Measurements from ENCODE around the gene PPP5C.
"Not testable (repeated sequence)": the region's sequence is repeated elsewhere in the genome, so short reads cannot be mapped to it uniquely, and the experiment has no call there.

Gene PPP5C

DNA sequence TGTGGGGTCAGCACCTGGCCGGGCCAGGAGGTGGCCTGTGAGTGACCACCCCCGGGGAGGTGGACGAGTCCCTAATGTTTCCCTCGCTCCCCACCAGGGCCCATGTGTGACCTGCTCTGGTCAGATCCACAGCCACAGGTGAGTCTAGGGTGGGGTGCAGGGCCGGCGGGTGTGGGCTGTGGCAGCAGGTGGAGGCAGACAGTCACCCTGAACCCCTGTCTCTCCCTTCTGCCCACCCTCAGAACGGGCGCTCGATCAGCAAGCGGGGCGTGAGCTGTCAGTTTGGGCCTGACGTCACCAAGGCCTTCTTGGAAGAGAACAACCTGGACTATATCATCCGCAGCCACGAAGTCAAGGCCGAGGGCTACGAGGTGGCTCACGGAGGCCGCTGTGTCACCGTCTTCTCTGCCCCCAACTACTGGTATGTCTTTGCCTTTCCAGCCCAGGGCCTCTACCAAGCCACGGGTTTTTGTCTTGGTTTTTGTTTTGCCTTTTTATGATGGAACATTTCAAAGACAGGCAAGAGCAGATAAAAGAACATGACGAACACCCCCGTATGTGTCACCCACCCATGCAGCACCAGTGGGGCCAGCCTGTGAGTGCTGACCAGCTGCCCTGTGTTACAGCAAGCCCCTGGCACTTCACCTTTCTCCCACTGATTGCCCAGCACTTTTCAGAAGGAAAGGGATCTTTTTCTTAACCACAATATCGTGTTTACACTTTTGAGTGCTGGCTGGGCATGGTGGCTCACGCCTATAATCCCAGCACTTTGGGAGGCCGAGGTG, 41.6 kb downstream of the PPP5C start:
- no peak for DNase-seq

DNA sequence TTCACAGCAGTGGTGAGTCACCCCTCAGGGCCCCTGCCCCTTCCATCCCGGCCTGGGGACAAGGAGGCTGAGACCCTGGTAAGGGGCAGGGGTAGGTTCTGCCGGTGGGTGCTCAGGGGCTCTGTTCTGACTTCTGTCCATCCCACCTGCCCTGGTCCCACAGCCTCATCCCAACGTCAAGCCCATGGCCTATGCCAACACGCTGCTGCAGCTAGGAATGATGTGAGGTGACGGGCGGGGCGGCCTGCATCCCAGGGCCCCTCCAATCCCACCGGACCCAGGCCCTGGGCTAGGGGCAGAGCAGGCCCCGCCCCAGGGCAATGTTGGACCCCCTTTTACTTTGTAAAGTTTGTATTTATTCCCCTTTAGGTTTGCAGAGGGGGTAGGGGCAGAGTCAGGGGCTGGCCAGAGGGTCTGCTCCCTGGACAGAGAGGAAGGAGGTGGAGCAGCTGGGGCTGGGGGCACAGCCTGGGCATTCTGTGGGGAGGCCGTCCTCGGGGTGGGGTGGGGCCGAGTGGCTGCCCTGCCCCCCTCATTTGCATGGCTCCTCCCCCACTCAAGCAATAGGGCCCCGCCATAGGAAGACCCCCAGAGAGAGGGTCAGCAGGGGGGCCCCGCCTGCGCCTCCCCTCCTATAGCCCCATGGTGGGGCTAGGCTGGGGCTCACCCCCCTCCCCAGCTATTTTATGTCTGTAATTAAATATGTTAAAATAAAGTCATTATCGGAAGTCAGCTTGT, 43.4 kb downstream of the PPP5C start:
- no peak for DNase-seq

DNA sequence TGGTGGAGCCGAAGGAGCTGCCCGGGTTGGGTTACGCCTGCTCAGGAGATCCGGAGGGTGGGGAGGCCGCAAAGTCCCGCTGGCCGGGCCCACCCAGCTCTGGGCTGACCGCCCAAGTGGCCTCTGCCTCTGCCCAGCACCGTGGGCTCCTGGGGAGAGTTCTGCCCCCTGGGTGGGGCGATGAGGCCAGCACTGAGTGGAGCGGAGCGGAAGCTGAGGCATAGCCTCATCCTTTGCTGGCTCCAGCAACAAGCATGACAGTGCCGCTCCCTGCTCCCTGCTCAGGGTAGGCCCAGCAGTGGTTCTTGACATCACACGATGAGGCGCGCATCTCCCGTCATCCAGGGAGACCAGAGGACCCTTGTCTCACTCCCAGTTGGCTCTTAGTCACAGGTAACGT, 44.0 kb downstream of the PPP5C start:
- DNase-seq, result no peak

DNA sequence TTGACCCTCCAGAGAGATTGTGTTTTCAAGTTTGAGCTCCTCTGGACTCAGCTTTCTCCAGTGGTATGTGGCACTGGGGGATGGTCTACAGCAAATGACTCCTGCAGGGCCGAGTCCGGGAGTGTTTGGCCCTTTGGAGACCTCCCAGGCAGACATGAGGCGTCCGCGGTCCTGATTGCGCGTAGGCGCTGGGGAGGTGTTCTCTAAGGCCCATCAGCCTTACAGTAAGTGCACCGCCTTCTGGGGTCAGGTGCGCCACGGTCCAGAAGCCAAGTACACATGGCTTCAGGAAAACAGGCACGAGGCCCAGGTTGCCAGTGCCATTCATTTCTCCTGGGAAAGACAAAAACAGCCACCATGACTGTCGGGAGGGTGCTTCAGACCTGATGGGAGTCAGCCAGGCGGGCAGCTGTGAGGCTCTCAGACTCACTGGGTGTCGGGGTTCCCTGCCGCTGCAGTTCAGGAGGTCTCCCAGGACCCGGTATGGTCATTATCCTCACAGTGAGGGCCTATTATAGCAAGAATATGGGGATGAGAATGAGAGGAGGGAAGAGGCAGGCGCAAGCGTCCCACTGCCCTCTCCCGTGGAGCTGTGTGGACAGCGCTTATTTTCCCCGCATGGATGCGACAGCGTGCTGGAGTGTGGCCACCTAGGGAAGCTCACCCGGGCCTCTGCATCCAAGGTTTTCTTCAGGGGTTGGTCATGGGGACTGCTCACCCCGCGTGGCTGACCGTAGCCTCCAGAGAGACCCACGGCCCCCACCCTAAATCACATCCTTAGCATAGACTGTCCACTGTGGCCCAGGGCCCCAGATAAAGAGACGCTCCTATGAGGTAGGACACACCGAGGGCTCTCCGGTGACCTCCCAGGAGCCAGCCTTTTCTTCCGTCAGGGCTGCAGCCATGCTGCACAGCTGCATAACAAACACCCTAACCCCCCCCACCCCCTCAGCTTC, 44.7 kb downstream of the PPP5C start:
- DNase-seq, result no peak

DNA sequence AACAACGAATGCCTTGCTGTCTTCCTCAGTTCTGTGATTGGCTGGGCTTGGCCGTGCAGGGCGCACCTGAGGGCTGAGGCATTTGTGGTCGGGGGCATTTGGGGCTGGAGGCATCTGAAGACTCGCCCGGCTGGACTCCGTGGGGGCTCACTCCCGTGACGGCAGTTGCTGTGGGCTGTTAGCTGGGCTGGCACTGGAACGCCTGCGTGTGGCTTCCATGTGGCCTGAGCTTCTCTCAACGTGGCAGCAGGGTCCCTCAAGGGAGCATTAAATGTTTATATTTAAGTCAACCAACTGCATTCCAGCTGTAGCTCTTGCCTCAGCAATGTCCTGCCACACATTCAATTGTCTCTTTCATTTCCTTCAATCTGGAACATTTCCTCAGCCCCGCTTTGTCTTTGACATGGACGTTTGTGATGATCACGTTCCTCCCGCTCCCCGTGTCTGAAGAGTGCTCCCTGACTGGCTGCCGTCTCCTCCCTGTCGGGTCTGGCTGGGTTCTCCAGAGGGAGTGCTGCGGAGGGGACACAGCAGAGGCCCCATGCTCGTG, 45.4 kb downstream of the PPP5C start:
- DNase-seq, result no peak

DNA sequence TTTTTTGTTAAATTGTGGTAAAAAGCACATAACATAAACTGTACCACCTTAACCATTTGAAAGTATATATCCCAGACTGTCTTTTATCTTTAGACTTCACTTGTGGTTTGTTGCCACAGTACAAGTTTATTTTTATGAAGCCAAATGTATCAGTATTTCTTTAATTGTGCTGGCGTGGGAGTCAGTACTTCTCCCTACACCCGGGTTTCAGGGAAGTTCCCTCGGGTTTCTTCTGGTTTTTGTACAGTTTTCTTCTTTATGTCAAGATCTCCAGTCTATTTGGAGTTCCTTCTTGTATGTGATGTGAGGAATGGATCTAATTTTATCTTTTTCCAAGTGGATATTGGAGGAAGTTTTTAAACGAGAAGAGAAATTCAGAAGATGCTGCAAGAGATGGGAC, 46.0 kb downstream of the PPP5C start:
- no peak for DNase-seq

DNA sequence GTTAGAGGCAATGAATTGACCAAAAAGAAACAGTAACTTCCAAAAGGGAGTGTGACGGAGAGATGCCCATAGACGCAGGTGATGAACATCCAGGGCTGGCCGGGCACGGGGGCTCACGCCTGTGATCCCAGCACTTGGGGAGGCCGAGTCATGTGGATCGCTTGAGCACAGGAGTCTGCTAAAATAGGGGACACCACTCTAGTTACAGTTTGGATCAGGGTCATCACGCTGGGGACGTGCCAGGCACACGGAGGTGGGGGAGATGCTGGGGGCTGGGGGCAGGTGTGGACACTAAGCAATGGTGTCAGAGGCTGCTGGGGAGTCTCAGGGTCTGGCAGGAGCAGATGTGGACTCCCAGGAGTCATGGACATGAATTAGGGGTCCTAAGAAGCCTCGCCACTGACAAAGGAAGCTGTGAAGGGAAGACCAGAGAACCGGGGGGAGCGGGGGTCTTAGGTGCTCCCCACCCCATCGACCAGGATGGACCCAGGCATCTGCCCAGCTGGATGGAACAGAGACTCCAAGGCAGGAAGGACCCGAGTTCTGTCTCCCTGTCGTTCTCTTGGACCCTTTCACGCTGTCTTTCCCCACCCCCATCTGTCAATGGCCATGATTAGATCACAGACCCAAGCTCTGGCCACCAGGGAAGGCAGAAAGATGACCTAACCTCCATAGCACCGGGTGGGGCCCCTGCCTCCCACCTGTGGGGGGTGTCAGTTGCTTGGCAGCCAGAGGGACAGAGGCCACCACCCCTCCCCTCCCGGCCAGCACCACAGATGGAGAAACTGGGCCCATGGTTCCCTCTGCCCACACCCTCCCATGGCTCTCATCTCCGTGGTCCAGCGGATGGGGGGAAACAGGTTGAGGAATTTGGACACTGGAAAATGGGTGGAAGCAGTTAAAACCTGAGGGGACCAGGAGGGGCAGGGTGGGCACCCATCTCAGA, 46.8 kb downstream of the PPP5C start:
- no peak for DNase-seq

DNA sequence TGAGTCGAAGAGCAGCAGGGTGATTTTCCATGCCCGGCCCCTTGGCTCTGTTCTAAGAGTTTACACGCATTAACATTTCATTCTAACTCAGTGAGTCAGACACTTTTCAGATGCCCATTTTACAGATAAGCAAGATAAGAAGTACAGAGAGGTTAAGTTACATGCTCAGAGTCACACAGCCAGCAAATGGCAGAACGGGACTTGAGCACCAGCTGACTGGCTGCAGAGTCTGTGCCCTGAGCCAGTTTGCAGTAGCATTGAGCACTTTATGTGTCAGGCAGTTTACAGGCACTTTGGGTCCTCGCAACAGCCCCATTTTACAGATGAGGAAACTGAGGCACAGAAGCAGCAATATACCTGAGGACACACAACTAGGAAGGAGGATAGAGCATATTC, 47.5 kb downstream of the PPP5C start:
- no peak for DNase-seq

DNA sequence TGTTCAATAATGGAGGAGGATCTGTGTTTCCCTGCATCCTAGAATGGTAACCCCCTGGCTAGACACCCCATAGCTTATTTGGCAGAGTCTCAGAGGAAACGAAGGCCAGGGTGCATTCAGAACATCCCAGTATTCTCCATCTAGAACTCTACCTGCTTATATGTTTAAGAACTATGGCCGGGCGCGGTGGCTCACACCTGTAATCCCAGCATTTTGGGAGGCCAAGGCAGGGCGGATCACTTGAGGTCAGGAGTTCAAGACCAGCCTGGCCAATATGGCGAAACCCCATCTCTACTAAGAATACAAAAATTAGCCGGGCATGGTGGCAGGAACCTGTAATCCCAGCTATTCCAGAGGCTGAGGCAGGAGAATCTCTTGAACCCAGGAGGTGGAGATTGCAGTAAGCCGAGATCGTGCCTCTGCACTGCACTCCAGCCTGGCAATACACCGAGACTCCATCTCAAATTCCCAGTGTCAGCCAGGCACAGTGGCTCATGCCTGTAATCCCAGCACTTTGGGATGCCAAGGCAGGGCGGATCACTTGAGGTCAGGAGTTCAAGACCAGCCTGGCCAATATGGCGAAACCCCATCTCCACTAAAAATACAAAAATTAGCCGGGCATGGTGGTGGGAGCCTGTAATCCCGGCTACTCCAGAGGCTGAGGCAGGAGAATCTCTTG, 51.1 kb downstream of the PPP5C start:
- DNase-seq, result not testable (repeated sequence)

DNA sequence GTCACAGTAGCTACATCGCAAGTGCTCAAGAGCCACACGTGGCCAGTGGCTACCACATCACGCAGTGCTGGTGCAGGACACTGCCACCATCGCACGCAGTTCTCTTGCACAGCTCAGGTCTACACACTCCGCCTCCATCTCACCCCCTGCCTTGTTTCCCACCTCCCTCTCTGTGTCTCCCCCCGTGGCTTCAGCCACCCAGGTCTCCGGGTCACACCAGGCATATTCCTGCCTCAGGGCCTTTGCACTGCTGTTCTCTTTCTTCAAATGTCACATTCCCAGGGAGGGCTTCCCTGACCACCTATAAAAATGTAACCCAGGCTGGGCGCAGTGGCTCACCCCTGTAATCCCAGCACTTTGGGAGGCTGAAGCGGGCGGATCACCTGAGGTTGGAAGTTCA, 55.8 kb downstream of the PPP5C start:
- no peak for DNase-seq

DNA sequence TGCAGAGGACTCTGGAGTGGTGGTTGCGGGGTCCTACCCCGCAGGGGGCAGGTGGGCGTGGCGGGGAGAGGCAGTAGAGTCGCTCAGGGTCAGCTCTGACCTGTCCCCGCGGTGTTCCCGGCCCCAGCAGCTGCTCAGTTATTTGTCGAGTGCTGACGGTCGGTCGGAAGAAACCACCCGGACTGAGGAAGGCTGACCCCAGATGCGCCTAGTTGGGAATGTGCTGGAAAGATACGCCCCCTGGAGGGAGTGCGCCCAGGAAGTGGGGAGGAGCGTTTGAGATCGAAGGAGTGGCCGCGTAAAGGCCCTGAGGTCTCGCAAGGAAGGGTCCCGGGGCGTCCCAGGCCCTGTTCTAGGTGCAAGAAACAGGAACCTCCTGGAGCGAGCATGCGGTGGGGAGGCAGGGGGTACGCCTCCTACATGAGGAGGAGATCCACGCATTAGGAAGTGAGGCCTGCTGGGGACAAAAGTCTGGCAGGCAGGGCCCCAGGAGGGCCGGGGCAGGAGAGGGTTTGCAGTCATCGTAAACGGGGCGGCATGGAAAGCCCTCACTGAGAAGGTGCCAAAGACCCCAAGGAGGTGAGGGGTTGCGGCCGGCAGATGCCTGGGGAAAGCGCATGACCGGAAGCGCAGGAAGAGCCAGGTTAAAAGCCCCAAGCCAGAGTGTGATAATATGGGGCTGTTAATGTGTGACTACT, 57.3 kb downstream of the PPP5C start:
- no peak for DNase-seq

DNA sequence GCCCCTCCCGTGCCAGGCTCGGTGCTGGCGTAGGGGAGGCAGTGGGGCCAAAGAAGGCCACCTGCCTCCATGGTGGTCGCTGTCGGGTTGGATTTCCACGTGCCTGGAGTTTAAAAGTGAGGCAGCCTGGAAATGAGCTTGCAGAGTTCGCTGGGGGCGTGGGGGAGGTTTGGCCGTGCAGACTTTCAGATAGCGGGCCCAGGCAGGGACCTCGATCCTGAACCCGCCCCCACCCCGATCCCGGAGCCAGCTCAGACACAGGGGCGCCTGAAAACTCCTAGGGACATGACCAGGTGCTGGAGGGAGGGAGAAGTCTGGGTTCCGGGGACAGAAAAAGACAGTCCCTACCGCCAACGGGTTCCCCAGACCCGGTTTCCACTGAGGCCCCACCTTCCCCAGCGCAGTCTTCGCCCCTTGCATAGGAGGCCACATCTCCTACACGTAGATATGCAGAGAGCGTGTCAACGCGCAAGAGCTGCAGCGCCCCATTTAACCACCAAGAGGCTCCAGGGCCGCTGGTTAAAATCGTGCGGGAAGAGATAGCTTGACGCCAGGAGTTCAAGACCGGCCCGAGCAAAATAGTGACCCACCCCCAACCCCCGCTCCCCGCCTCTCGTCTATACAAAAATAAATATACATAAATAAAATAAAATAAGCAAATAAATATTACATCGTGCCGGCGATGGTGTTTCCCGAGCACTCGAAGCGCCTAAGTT, 58.0 kb downstream of the PPP5C start:
- DNase-seq, result no peak

DNA sequence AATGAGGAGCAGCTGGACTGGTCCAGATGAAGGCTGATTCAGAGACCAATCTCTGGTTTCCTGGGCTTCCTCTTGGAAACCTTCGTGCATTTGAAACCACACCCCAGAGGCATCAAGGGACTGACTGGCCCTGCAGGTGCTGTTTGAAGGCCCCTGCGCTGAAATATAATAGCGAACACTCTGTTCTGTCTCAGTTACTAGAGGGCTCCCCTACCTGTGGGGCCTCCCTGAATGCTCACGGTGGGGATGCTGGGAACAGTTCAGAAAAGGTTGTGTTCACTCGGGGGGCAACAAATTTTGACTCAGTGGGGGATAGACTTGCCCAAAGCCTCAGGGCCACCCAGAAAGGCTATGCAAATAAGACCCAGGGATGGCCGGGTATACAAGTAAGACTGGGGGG, 60.1 kb downstream of the PPP5C start:
- DNase-seq, result no peak

DNA sequence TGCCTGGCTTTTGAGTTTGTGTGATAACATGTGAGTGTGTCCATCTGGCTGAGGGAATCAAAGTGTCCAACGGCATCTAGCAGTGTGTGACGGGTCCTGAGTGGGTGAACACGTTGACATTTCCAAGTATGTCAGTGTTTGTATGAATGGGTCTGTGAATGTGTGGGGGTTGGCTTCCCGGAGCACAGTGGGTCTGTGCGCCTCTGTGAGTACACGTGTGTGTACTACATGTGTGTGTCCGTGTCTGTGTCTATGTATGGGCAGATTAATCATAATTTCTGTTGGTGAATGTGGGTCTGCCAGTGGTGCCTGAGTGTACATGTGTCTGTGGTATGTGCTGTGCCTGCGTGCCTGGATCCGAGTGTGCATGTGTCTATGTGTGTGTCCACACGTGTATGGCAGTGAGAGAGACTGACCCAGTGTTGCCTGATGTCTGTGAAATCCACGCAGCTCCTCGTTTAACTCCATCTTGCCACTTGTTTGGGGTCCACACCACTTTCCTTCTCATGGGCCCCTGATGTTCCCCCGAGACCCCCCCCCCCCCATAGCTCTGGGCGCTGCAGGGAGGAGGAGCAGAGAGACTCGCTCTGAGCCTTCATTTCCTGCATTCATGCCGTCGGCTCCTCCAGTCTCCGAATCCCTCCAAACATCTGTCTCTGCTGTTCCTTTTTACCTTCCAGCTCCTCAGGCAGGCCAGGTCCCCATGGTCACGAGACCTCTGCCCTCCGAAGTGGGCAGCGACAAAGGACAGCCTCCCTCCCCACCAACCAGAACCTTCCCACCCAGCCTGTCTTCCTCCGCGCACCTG, 61.2 kb downstream of the PPP5C start:
- no peak for DNase-seq

DNA sequence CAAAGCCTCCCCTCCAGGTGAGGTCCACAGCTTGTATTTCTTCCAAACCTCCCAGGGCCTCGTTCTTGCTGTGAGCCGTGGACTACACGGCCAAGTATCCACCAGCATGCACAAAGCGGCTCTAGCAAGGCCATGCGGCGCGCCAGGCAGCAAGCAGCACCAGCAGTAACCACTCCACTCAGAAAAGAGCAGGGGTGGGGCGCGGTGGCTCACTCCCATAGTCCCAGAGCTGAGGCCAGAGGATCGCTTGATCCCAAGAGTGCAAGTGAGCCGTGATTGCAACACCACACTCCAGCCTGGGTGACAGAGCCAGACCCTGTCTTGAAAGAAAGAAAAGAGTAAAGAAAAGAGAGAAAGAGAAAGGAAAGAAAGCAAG, 61.8 kb downstream of the PPP5C start:
- no peak for DNase-seq

DNA sequence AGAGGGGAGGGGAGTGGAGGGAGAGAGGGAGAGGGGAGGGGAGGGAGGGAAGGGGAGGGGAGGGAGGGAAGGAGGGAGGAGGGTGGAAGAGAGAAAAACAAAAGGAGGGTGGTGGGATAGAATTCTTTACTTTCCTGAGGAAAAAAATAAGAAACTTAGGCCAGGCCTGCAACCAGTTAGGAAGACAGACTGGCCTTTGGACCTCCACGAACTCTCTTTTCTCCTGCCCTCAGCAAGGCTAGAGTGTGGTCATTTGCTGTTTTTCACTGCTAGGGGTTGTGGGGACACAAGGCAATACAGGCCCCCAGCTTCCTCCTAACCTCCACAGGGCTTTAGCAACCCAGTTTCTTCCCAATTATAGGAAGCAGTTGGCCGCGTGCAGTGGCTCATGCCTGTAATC, 62.3 kb downstream of the PPP5C start:
- DNase-seq, result no peak

DNA sequence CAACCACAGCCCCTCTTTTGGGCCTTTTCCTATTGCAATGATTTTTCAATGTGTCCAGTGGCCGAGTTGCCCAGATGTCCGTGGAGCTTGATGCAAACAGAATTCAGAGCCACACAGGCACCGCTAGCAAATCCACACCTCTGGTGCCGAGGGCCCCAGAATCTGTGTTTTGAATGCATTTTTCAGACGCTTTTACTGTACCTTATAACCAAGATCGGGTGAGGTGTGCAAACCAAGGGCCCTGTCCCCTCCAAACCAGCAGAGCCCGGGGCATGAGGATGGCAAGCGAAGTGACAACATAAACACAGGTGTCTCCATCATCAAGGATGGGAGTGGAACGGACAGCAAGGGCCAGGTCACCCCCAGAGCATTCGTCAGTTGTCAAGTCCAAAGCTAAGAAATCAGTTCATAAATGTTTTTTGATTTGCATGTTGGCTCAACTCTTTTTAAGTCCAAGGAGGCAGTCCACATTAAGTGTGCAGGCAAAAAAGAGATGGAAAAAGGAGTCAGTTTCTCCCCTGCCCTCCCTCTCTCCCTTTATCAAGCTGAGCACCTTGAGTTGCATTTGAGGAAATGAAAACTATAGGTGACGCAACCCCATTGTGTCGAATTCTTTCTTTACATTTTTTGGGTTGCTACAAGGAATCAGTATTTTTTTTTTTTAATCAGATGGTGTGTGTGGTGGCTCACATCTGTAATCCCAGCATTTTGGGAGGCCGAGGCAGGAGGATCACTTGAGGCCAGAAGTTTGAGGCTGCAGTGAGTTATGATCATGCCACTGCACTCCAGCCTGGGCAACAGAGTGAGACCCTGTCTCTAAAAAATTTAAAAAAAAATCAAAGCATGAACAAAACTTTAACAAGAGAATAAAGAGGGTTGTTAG, 63.6 kb downstream of the PPP5C start:
- no peak for DNase-seq
